Liver (tissue), 9 donors: ENCODE results near the gene MXD4. TPM values are rescaled to one million over a fixed set of nuclear protein-coding genes. Genes with fewer than 3 reads are reported as not detected.

Experiments
- DNase-seq: peaks from one replicate; pipeline ENCODE4 v3.0.0-alpha.2; 2017; ENCODE audit warnings: low spot score
- H3K27ac ChIP-seq, 2 donors: one replicate each; pipeline ENCODE4 v1.7.0; 2013; ENCODE audit warnings: inconsistent platforms in 2 of 2, low read length in 2 of 2, control low read depth in 1 of 2, low read depth in 1 of 2, mild to moderate bottlenecking in 1 of 2
- H3K27me3 ChIP-seq, 4 donors: one replicate each; pipeline versions ENCODE4 v1.6.1 to v1.7.0; 2013; ENCODE audit warnings: low read length in 3 of 4, inconsistent platforms in 1 of 4, mild to moderate bottlenecking in 1 of 4, moderate library complexity in 1 of 4; ENCODE audit not compliant: control insufficient read depth in 4 of 4, insufficient read depth in 4 of 4
- H3K36me3 ChIP-seq, 4 donors: one replicate each; pipeline versions ENCODE4 v1.6.1 to v1.7.0; 2013; ENCODE audit warnings: low read length in 3 of 4, mild to moderate bottlenecking in 3 of 4, low read depth in 1 of 4, moderate library complexity in 1 of 4; ENCODE audit not compliant: control insufficient read depth in 4 of 4, insufficient read depth in 3 of 4
- H3K4me1 ChIP-seq, 4 donors: one replicate each; pipeline versions ENCODE4 v1.6.1 to v1.7.0; 2013; ENCODE audit warnings: low read length in 3 of 4, mild to moderate bottlenecking in 3 of 4, moderate library complexity in 1 of 4; ENCODE audit not compliant: control insufficient read depth in 4 of 4, insufficient read depth in 4 of 4
- H3K4me3 ChIP-seq, 3 donors: one replicate each; pipeline versions ENCODE4 v1.6.1 to v1.7.0; 2013; ENCODE audit warnings: low read length in 3 of 3, control low read depth in 1 of 3, low read depth in 1 of 3, mild to moderate bottlenecking in 1 of 3
- H3K9ac ChIP-seq, 2 donors: one replicate each; pipeline ENCODE4 v1.7.0; 2013; ENCODE audit warnings: low read length in 2 of 2, mild to moderate bottlenecking in 2 of 2, moderate library complexity in 2 of 2, control low read depth in 1 of 2, low read depth in 1 of 2
- H3K9me3 ChIP-seq, 4 donors: one replicate each; pipeline versions ENCODE4 v1.6.1 to v1.7.0; 2013; ENCODE audit warnings: low read length in 3 of 4; ENCODE audit not compliant: control insufficient read depth in 4 of 4
- CTCF ChIP-seq: fragments of 150-350 bp; IDR thresholded peaks from 2 replicates; pipeline ENCODE4 v1.5.1; 2017; ENCODE audit warnings: improper control_type of control experiment, low read depth, low read length; ENCODE audit not compliant: missing input control
- FOXA1 ChIP-seq: IDR thresholded peaks from 2 replicates; pipeline ENCODE4 v1.6.1; 2016; ENCODE audit warnings: antibody characterized with exemption
- HNF4G ChIP-seq: IDR thresholded peaks from 2 replicates; pipeline ENCODE4 v1.6.1; 2016; ENCODE audit warnings: antibody characterized with exemption
- NR2F2 ChIP-seq: IDR thresholded peaks from 2 replicates; pipeline ENCODE4 v1.6.1; 2016; ENCODE audit warnings: antibody characterized with exemption
- RXRA ChIP-seq, 2 donors: IDR thresholded peaks; 2 replicates each; pipeline ENCODE4 v1.6.1; 2017 to 2018; ENCODE audit warnings: antibody characterized with exemption in 2 of 2, mild to moderate bottlenecking in 1 of 2
- TAF1 ChIP-seq: conservative IDR thresholded peaks from 2 replicates; pipeline ENCODE4 v1.6.1; 2016; ENCODE audit warnings: antibody characterized with exemption, mild to moderate bottlenecking
- YY1 ChIP-seq: IDR thresholded peaks from 2 replicates; pipeline ENCODE4 v1.6.1; 2016; ENCODE audit warnings: antibody characterized with exemption, mild to moderate bottlenecking
- WGBS: extraction: QIAGEN DNeasy Blood & Tissue Kit; methylation state at CpG from one replicate; pipeline ENCODE4 v1.1.7; 2013; 5-methylcytosine and 5-hydroxymethylcytosine counted together
- polyA plus RNA-seq, 2 donors: library from polyadenylated mRNA; stranded (reverse) in 1 of 2; unstranded in 1 of 2; fragments of 200-250 nt in 1 of 2; fragments of >200 nt in 1 of 2; fragmentation: Nextera tagmentation in 1 of 2; extraction: Ambion mirVana in 1 of 2; gene quantifications; one replicate each; pipeline versions ENCODE4 v1.2.1 to v1.2.3, GENCODE V29; 2013 to 2015
- total RNA-seq, 2 donors: library from RNA; depleted of rRNA; stranded (reverse); fragments of >200 nt; gene quantifications; one replicate each; pipeline ENCODE4 v1.2.3, GENCODE V29; 2014
- TF ChIP-seq, protein P1 (sequence below): IDR thresholded peaks from 2 replicates; pipeline ENCODE4 v1.6.1; 2016; ENCODE audit warnings: antibody characterized with exemption, mild to moderate bottlenecking
- TF ChIP-seq, protein P2 (sequence below): IDR thresholded peaks from 2 replicates; pipeline ENCODE4 v1.6.1; 2016; ENCODE audit warnings: antibody characterized with exemption
- donor health status: healthy.
- donor health status: healthy.
- donor health status: healthy.
- donor health status: healthy.
- donor health status: healthy.

MXD4 gene
- total and polyA plus RNA-seq, 4 donors, result 6.5 to 19.6 (median 15.9) TPM

DNA sequence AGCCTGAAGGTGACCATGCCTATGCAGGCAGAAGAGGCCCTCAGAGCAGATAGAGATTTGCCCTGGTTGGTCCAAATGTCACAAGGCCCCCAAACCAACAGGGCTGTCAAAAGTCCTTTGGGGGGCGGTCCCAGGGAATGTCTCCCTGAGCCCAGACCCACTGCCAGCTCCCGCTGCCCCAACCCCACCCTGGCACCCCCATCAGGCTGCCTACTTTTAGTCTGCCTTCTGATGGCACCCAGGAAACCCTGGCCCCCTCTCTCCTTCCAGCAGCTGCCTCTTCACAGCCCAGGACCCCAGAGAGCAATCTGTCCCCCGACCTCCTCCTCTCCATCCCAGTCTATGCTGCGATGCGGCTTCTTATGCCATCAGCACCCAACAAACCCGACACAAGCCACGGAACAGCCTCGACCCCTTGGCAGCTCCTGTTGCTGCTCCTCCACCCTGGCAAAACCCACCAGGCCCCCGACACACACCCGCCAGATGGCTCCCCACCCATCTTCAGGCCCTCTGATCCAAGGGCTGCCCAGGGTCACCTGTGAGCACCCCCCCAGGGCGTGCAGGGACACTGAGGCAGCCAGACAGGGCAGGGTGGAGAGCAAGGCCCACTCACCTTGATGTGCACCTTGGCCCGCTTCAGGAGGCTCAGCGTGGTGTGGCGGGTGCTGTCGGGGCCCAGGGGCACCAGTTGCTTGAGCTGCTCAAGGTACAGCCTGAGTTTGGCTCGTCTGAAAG is 9.9 kb downstream of the MXD4 start:
- WGBS, result 96% methylated on average over 16 of the region's 16 CpGs
- DNase-seq, result no peak

GRCh38 chr4:2251073-2251794 is 10.7 kb downstream of the MXD4 start:
- peaks cover 0 to 5% (median 1%) of the 10 kb centered on the region in 4 donors for H3K4me1 ChIP-seq
- no peak overlapping the region for H3K4me3 ChIP-seq
- DNase-seq, result no peak
- no peaks in the 10 kb centered on the region for H3K9me3 ChIP-seq
- H3K9ac ChIP-seq, result no peak overlapping the region
- peaks cover 7 to 45% (median 19%) of the 10 kb centered on the region in 4 donors for H3K36me3 ChIP-seq
- WGBS, result 96% methylated on average over 25 of the region's 25 CpGs
- no peaks in the 10 kb centered on the region for H3K27me3 ChIP-seq
- H3K27ac ChIP-seq, result no peak overlapping the region
- TF ChIP-seq TAF1 (no peak), HNF4G (no peak), RXRA (IDR thresholded peaks at IDR 0.05) (no peak), YY1 (no peak), FOXA1 (no peak)
- TF ChIP-seq, protein P1, sequence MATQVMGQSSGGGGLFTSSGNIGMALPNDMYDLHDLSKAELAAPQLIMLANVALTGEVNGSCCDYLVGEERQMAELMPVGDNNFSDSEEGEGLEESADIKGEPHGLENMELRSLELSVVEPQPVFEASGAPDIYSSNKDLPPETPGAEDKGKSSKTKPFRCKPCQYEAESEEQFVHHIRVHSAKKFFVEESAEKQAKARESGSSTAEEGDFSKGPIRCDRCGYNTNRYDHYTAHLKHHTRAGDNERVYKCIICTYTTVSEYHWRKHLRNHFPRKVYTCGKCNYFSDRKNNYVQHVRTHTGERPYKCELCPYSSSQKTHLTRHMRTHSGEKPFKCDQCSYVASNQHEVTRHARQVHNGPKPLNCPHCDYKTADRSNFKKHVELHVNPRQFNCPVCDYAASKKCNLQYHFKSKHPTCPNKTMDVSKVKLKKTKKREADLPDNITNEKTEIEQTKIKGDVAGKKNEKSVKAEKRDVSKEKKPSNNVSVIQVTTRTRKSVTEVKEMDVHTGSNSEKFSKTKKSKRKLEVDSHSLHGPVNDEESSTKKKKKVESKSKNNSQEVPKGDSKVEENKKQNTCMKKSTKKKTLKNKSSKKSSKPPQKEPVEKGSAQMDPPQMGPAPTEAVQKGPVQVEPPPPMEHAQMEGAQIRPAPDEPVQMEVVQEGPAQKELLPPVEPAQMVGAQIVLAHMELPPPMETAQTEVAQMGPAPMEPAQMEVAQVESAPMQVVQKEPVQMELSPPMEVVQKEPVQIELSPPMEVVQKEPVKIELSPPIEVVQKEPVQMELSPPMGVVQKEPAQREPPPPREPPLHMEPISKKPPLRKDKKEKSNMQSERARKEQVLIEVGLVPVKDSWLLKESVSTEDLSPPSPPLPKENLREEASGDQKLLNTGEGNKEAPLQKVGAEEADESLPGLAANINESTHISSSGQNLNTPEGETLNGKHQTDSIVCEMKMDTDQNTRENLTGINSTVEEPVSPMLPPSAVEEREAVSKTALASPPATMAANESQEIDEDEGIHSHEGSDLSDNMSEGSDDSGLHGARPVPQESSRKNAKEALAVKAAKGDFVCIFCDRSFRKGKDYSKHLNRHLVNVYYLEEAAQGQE, result no peak

More for the DNA sequence above, 9.9 kb downstream of the MXD4 start:
- Histone ChIP-seq H3K36me3 (peaks cover 7 to 45% (median 19%) of the 10 kb centered on the region in 4 donors), H3K4me3 (no peak overlapping the region), H3K9me3 (no peaks in the 10 kb centered on the region), H3K9ac (no peak overlapping the region), H3K27me3 (no peaks in the 10 kb centered on the region), H3K27ac (no peak overlapping the region), H3K4me1 (peaks cover 0 to 11% (median 4%) of the 10 kb centered on the region in 4 donors)
- TF ChIP-seq TAF1 (no peak), CTCF (no peak), YY1 (no peak), NR2F2 (no peak)
- TF ChIP-seq, protein P2, sequence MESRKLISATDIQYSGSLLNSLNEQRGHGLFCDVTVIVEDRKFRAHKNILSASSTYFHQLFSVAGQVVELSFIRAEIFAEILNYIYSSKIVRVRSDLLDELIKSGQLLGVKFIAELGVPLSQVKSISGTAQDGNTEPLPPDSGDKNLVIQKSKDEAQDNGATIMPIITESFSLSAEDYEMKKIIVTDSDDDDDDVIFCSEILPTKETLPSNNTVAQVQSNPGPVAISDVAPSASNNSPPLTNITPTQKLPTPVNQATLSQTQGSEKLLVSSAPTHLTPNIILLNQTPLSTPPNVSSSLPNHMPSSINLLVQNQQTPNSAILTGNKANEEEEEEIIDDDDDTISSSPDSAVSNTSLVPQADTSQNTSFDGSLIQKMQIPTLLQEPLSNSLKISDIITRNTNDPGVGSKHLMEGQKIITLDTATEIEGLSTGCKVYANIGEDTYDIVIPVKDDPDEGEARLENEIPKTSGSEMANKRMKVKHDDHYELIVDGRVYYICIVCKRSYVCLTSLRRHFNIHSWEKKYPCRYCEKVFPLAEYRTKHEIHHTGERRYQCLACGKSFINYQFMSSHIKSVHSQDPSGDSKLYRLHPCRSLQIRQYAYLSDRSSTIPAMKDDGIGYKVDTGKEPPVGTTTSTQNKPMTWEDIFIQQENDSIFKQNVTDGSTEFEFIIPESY, result no peak
